ENCODE results near the gene SIGLEC9.

SIGLEC9 gene

DNA sequence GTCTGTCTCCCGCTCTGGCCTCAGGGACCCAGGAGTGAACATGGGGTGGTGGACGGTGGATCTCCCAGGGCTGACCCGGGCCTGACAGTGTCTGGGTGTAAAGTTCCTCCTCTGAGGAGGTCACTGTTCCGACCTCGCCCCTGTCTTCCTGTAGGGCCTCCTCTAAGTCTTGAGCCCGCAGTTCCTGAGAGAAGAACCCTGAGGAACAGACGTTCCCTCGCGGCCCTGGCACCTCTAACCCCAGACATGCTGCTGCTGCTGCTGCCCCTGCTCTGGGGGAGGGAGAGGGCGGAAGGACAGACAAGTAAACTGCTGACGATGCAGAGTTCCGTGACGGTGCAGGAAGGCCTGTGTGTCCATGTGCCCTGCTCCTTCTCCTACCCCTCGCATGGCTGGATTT, at the start of gene SIGLEC9:
SIGLEC9 (plus strand) TSS at position 178 of the 400 bp plus-strand sequence; CDS start at position 247, 69 bp downstream.
- POLR2A ChIA-PET (ENCODE audit: low non-redundant PET) = no interaction called here
- no peak for DNase-seq (ENCODE audit: low spot score)
- TF ChIP-seq, protein P1, sequence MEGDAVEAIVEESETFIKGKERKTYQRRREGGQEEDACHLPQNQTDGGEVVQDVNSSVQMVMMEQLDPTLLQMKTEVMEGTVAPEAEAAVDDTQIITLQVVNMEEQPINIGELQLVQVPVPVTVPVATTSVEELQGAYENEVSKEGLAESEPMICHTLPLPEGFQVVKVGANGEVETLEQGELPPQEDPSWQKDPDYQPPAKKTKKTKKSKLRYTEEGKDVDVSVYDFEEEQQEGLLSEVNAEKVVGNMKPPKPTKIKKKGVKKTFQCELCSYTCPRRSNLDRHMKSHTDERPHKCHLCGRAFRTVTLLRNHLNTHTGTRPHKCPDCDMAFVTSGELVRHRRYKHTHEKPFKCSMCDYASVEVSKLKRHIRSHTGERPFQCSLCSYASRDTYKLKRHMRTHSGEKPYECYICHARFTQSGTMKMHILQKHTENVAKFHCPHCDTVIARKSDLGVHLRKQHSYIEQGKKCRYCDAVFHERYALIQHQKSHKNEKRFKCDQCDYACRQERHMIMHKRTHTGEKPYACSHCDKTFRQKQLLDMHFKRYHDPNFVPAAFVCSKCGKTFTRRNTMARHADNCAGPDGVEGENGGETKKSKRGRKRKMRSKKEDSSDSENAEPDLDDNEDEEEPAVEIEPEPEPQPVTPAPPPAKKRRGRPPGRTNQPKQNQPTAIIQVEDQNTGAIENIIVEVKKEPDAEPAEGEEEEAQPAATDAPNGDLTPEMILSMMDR (conservative IDR thresholded peaks at IDR 0.05; ENCODE audit: low read depth) = no peak
- CTCF ChIA-PET = no interaction called here
- H3K27ac ChIP-seq = no peak within 1 kb of the TSS

DNA sequence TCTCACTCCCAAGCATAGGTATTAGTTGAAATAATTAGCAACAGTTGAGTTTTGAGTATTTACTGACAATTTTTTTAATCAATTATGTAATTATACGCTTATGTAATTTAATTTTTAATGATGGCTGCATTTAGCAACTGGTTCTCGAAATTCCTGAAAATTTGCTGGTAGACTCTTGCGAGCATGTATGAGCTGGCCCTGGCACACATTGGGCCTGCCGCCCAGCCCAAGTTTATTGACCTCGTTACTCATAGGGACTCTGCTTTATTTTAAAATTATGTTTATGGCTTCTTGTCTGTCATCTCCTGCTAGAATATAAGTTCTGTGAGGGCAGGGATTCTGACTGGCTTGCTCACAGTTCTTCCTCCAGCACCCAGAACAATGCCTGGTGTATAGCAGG, 48.7 kb upstream of the SIGLEC9 start:
- H3K27ac ChIP-seq = no peak overlapping the region
- TF ChIP-seq, protein P1 (conservative IDR thresholded peaks at IDR 0.05; ENCODE audit: low read depth) = no peak
- ChIA-PET POLR2A (ENCODE audit: low non-redundant PET) (no interaction called here), CTCF (interaction anchor here (1.0 to 1.3 kb wide), 2 partner anchors 55 to 59 kb away, joined by 3 to 4 read pairs; no protein-coding TSS in a partner anchor)
- no peak for DNase-seq (ENCODE audit: low spot score)

DNA sequence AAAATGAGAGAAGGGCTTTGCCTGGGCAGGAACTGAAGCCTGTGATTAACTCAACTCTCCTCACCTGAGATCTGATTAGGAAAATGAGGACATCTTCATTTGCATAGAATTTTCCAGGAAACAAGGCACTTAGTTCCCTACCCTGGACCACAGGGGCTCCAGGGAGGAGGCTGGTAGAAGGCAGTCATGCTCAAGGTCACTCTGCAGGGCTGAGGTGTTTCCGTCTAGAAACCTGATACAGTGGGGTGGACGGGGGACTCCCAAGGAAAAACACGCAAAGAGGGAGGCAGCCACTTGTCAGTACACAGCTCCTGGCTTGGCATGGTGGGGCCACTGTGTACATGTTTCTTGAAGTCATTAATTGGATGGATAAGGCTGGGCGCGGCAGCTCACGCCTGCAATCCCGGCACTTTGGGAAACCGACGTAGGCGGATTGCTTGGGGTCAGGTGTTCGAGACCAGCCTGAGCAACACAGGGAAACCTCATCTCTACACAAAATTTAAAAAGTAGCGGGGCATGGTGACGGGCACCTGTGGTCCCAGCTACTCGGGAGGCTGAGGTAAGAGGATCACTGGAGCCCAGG, 48.0 kb upstream of the SIGLEC9 start:
- POLR2A ChIA-PET (ENCODE audit: low non-redundant PET) = no interaction called here
- TF ChIP-seq, protein P1 (conservative IDR thresholded peaks at IDR 0.05; ENCODE audit: low read depth) = no peak
- no peak overlapping the region for H3K27ac ChIP-seq
- CTCF ChIA-PET = interaction anchor here (1.0 to 1.3 kb wide), 3 partner anchors 18 to 60 kb away, joined by 3 to 5 read pairs (median 4); no protein-coding TSS in a partner anchor
- no peak for DNase-seq (ENCODE audit: low spot score)

DNA sequence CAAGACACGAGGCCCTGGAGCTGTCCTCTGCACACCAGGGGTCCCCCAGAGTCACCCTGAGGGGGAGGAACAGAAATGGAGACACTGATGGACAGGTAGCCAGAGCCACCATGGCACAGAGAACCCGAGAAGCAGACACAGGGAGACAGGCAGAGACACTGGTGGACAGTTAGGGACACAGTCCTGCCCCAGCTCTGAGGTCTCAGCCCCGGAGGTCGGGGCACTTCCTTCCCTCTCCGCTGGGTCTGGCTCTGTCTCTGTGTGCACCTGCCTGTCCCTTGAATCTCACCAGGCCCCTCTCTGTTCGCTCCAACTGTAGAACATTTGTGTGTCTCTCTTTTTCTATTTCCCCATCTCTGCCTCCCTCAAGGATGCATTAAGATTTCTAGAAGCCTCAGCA, 46.6 kb upstream of the SIGLEC9 start:
- ChIA-PET POLR2A (ENCODE audit: low non-redundant PET) (no interaction called here), CTCF (interaction anchor here (1.0 kb wide), 1 partner anchor 16 kb away, joined by 5 read pairs; no protein-coding TSS in a partner anchor)
- TF ChIP-seq, protein P1 (conservative IDR thresholded peaks at IDR 0.05; ENCODE audit: low read depth) = no peak
- DNase-seq (ENCODE audit: low spot score) = no peak
- no peak overlapping the region for H3K27ac ChIP-seq

DNA sequence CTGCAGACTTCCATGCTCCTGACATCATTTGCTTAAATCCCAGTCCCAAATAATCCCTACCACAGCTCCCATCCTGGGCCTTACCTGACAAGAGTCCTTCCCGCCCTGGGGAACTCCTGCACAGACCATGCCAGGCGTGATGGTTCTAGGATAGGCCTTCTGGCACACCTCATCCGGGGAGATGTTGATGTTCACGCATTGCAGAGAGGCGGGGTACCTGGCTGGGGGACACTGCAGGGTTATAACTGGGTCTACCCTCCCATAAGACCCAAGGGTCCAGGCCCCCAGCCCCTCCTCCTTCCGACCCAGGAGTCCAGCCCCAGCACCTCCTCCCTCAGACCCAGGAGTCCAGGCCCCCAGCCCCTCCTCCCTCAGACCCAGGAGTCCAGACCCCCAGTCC, 46.0 kb upstream of the SIGLEC9 start:
- TF ChIP-seq, protein P1 (conservative IDR thresholded peaks at IDR 0.05; ENCODE audit: low read depth) = no peak
- H3K27ac ChIP-seq = no peak overlapping the region
- ChIA-PET CTCF (interaction anchor here (0.9 kb wide), 1 partner anchor 58 kb away, joined by 3 read pairs; no protein-coding TSS in a partner anchor), POLR2A (ENCODE audit: low non-redundant PET) (no interaction called here)
- no peak for DNase-seq (ENCODE audit: low spot score)

DNA sequence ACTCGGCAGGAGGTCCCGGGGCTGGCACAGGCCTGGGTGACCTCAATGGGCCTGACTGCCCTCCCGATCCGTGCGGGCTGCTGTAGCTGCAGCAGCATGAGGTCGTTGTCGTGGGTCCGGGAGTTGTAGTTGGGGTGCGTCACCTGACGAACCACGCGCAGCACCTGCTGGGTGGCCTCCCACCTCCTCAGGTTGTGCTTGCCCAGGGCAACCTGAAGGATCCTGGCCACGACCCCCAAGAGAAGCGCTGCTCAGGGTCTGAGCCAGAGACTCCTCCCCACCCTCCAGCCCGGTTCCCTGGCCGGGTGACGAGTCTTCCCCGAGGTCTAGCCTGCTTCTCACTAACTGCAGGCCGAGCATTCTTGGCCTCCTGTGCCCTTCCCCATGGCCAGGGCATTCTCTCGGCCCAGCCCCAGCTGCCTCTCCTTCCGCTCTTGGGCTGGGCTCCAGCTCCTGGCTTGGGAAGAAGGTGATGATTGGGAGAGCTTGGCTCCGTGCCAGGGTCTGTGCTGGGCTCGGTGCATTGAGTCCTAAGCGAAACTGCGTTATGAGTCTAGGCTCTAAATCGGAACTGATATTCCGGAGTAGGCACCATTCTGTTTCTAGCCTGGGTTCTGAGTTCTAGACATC, 45.1 kb upstream of the SIGLEC9 start:
- DNase-seq (ENCODE audit: low spot score) = peak; percentile 30
- ChIA-PET POLR2A (ENCODE audit: low non-redundant PET) (no interaction called here), CTCF (interaction anchor here (0.9 kb wide), 1 partner anchor 59 kb away, joined by 3 read pairs; no protein-coding TSS in a partner anchor)
- TF ChIP-seq, protein P1 (conservative IDR thresholded peaks at IDR 0.05; ENCODE audit: low read depth) = no peak
- no peak overlapping the region for H3K27ac ChIP-seq
